Posterior vena cava (tissue), 2 donors: Measurements from ENCODE around the gene GPRC5C. TPM values are rescaled to one million over a fixed set of nuclear protein-coding genes. Genes with fewer than 3 reads are reported as not detected.
A peak's percentile ranks its signal among the peaks of the same experiment; 100 is the strongest.

ENCODE experiments used
- DNase-seq: peaks from one replicate; pipeline ENCODE4 v3.0.0-alpha.2; 2020; ENCODE audit warnings: low spot score
- intact Hi-C, 2 donors: fragments of 100-400 bp; cut with DNase I; formaldehyde crosslinking; loops; one replicate each; pipeline versions ENCODE4 v1.14.1 to v1.14.2; 2022 to 2023
- total RNA-seq, 2 donors: library from RNA; stranded (reverse); fragmentation: NEBNext Ultra II Directional; extraction: Animal tissue kit (Norgen Biotek cat#: 25700); gene quantifications; one replicate each; pipeline ENCODE4 v1.2.1, GENCODE V29; 2021
- donor health status: DM: yes; HTN: yes; CAD: no.
- donor health status: DM: yes; HTN: yes; CAD: no.

GPRC5C gene
- total RNA-seq, 2 donors from 2014 or later, result 7.3 to 12.9 TPM

GRCh38 chr17:74447628-74448159 is 15.8 kb downstream of the GPRC5C start:
- DNase-seq, result no peak
- intact Hi-C loops, result no loop called here

- DNase-seq, result no peak
- intact Hi-C loops, result no loop called here
Measured at GRCh38 chr17:74448756-74449155, 16.9 kb downstream of the GPRC5C start.

GRCh38 chr17:74449306-74449705 is 17.4 kb downstream of the GPRC5C start:
- intact Hi-C loops, result no loop called here
- DNase-seq, result no peak

GRCh38 chr17:74449773-74450172 is 17.9 kb downstream of the GPRC5C start:
- intact Hi-C loops, result loop anchor here in 1 of 2 donors (10.0 kb wide), 1 partner anchor 235 kb away; the partner anchor contains the start of gene TTYH2
- no peak for DNase-seq

- intact Hi-C loops, result loop anchor here in 1 of 2 donors (10.0 kb wide), 1 partner anchor 235 kb away; the partner anchor contains the start of gene TTYH2
- no peak for DNase-seq
Measured at GRCh38 chr17:74450231-74450630, 18.3 kb downstream of the GPRC5C start.

GRCh38 chr17:74450925-74451403 is 19.1 kb downstream of the GPRC5C start:
- intact Hi-C loops, result loop anchor here in 1 of 2 donors (10.0 kb wide), 1 partner anchor 236 kb away; the partner anchor contains the start of gene TTYH2
- DNase-seq, result no peak

- no peak for DNase-seq
- intact Hi-C loops, result loop anchor here in 1 of 2 donors (10.0 kb wide), 1 partner anchor 237 kb away; the partner anchor contains the start of gene TTYH2
Measured at GRCh38 chr17:74451557-74451956, 19.7 kb downstream of the GPRC5C start.

GRCh38 chr17:74452033-74452840 is 20.3 kb downstream of the GPRC5C start:
- intact Hi-C loops, result loop anchor here in 1 of 2 donors (10.0 kb wide), 1 partner anchor 237 kb away; the partner anchor contains the start of gene TTYH2
- DNase-seq, result no peak

- DNase-seq, result no peak
Measured at GRCh38 chr17:74452841-74453661, 21.2 kb downstream of the GPRC5C start.

GRCh38 chr17:74453665-74454196 is 21.8 kb downstream of the GPRC5C start:
- no peak for DNase-seq

More at GRCh38 chr17:74452841-74453661, 21.2 kb downstream of the GPRC5C start:
- intact Hi-C loops, result loop anchor here in 1 of 2 donors (10.0 kb wide), 1 partner anchor 238 kb away; the partner anchor contains the start of gene TTYH2

GRCh38 chr17:74454197-74455024 is 22.5 kb downstream of the GPRC5C start:
- intact Hi-C loops, result loop anchor here (5.0 to 10.0 kb wide), 2 partner anchors 77 to 240 kb away; partner anchors contain the start of gene TTYH2 (in 1 of the 2)
- peak; percentile 96 for DNase-seq

More at GRCh38 chr17:74453665-74454196, 21.8 kb downstream of the GPRC5C start:
- intact Hi-C loops, result loop anchor here in 1 of 2 donors (10.0 kb wide), 1 partner anchor 239 kb away; the partner anchor contains the start of gene TTYH2

- intact Hi-C loops, result loop anchor here (5.0 to 10.0 kb wide), 2 partner anchors 78 to 240 kb away; partner anchors contain the start of gene TTYH2 (in 1 of the 2)
- DNase-seq, result no peak
Measured at GRCh38 chr17:74455025-74455545, 23.2 kb downstream of the GPRC5C start.

GRCh38 chr17:74455821-74456220 is 23.9 kb downstream of the GPRC5C start:
- intact Hi-C loops, result loop anchor here (5.0 to 10.0 kb wide), 2 partner anchors 79 to 241 kb away; partner anchors contain the start of gene TTYH2 (in 1 of the 2)
- DNase-seq, result no peak

- peak; percentile 95 for DNase-seq
Measured at GRCh38 chr17:74457146-74457819, 25.4 kb downstream of the GPRC5C start.

GRCh38 chr17:74457820-74458166 is 25.9 kb downstream of the GPRC5C start:
- DNase-seq, result no peak
- intact Hi-C loops, result loop anchor here (2.0 to 10.0 kb wide), 3 partner anchors 79 to 243 kb away; partner anchors contain the start of gene TTYH2 (in 1 of the 2)

More at GRCh38 chr17:74457146-74457819, 25.4 kb downstream of the GPRC5C start:
- intact Hi-C loops, result loop anchor here (5.0 to 10.0 kb wide), 2 partner anchors 80 to 242 kb away; partner anchors contain the start of gene TTYH2 (in 1 of the 2)

GRCh38 chr17:74458835-74459234 is 26.9 kb downstream of the GPRC5C start:
- intact Hi-C loops, result loop anchor here (2.0 to 10.0 kb wide), 3 partner anchors 80 to 244 kb away; partner anchors contain the start of gene TTYH2 (in 1 of the 2)
- DNase-seq, result no peak
